Measurements from ENCODE around the gene CELF1. TPM values are rescaled to one million over a fixed set of nuclear protein-coding genes. Genes with fewer than 3 reads are reported as not detected.

The CELF1 gene
- 100 to 1,000 TPM in 1 of 2 donors, 10 to 100 TPM in 1; 76.8 to 107 TPM for total RNA-seq
- 10 to 100 TPM; 80.2 to 98.9 (median 90.7) TPM for polyA plus RNA-seq (ENCODE audit: insufficient read length in 6 of 6)
- long read RNA-seq, donor 1, partial matches to known transcripts = 17 of 19 reads
- long read RNA-seq, donor 1, other reads (novel, unspliced or antisense) = 0 of 19 reads
- long read RNA-seq, donor 2, partial matches to known transcripts = 75 of 180 reads
- long read RNA-seq, donor 2, other reads (novel, unspliced or antisense) = 105 of 180 reads
- long read RNA-seq, donor 3 = 0 reads
- long read RNA-seq, donor 4, partial matches to known transcripts = 0 of 4 reads
- long read RNA-seq, donor 4, other reads (novel, unspliced or antisense) = 3 of 4 reads
- long read RNA-seq, donor 5, partial matches to known transcripts = 6 of 7 reads
- long read RNA-seq, donor 5, other reads (novel, unspliced or antisense) = 0 of 7 reads
- long read RNA-seq, donor 6, partial matches to known transcripts = 7 of 7 reads
- long read RNA-seq, donor 6, other reads (novel, unspliced or antisense) = 0 of 7 reads
- long read RNA-seq, donor 7, partial matches to known transcripts = 0 of 3 reads
- long read RNA-seq, donor 7, other reads (novel, unspliced or antisense) = 0 of 3 reads
- long read RNA-seq, donor 8, partial matches to known transcripts = 172 of 311 reads
- long read RNA-seq, donor 8, other reads (novel, unspliced or antisense) = 137 of 311 reads
- long read RNA-seq, donor 9 = 0 reads
- long read RNA-seq, donor 10, partial matches to known transcripts = 0 of 5 reads
- long read RNA-seq, donor 10, other reads (novel, unspliced or antisense) = 5 of 5 reads
- long read RNA-seq, donor 11, full-length matches to known transcripts = 2 of 11 reads
- long read RNA-seq, donor 11, partial matches to known transcripts = 9 of 11 reads
- long read RNA-seq, donor 11, other reads (novel, unspliced or antisense) = 0 of 11 reads
- long read RNA-seq, donor 12, partial matches to known transcripts = 20 of 21 reads
- long read RNA-seq, donor 12, other reads (novel, unspliced or antisense) = 0 of 21 reads

GRCh38 chr11:47552566-47553405 lies at the start of gene CELF1:
CELF1 (minus strand) TSS chr11:47553132; CDS start chr11:47499523, 53,609 bp downstream.
- peak; percentile 98 for ATAC-seq
- Histone ChIP-seq H3K27ac (peak within 1 kb of the TSS; percentile 94), H3K9me3 (no peaks in the 10 kb centered on the region), H3K27me3 (no peaks in the 10 kb centered on the region), H3K4me1 (peaks cover 9 to 50% of the 10 kb centered on the region in 2 donors), H3K4me3 (peak within 1 kb of the TSS; percentile 96 to 98), H3K36me3 (no peaks in the 10 kb centered on the region)
- TF ChIP-seq, protein P1, sequence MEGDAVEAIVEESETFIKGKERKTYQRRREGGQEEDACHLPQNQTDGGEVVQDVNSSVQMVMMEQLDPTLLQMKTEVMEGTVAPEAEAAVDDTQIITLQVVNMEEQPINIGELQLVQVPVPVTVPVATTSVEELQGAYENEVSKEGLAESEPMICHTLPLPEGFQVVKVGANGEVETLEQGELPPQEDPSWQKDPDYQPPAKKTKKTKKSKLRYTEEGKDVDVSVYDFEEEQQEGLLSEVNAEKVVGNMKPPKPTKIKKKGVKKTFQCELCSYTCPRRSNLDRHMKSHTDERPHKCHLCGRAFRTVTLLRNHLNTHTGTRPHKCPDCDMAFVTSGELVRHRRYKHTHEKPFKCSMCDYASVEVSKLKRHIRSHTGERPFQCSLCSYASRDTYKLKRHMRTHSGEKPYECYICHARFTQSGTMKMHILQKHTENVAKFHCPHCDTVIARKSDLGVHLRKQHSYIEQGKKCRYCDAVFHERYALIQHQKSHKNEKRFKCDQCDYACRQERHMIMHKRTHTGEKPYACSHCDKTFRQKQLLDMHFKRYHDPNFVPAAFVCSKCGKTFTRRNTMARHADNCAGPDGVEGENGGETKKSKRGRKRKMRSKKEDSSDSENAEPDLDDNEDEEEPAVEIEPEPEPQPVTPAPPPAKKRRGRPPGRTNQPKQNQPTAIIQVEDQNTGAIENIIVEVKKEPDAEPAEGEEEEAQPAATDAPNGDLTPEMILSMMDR (IDR thresholded peaks at IDR 0.05) = peak; percentile 95 to 98
- intact Hi-C loops (cut with DNase I) = loop anchor here in 1 of 2 donors (10.0 kb wide), 1 partner anchor 68 kb away; no protein-coding TSS in a partner anchor
- DNase-seq = peak; percentile 87 to 99 (median 94)

GRCh38 chr11:47599902-47600301 lies 47.0 kb upstream of the CELF1 start:
- Histone ChIP-seq H3K27ac (no peak overlapping the region), H3K36me3 (no peaks in the 10 kb centered on the region), H3K9me3 (no peaks in the 10 kb centered on the region), H3K4me1 (no peaks in the 10 kb centered on the region), H3K4me3 (no peak overlapping the region), H3K27me3 (peaks cover 2 to 10% of the 10 kb centered on the region in 2 donors)
- DNase-seq (no peak), ATAC-seq (no peak)
- TF ChIP-seq, protein P1 (IDR thresholded peaks at IDR 0.05) = no peak
- intact Hi-C loops (cut with DNase I) = no loop called here

DNA sequence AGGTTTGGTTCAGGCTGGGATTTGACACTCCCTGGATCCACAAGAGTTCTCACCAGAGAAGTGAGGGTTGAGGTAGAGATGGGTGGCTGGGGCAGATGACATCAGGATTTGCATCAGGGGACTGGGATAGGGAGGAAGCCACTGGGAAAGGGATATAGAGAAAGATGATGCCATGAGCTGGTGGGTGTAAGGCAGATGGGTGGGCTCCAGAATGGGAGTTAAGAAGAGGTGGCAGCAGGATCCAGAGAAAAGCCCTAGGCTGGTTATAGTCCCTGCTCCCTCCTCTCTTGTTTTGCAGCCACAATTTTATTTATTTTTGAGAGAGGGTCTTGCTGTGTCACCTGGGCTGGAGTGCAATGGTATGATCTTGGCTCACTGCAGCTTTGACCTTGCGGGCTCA lies 43.0 kb upstream of the CELF1 start:
- DNase-seq (no peak), ATAC-seq (no peak)
- TF ChIP-seq, protein P1 (IDR thresholded peaks at IDR 0.05) = no peak

DNA sequence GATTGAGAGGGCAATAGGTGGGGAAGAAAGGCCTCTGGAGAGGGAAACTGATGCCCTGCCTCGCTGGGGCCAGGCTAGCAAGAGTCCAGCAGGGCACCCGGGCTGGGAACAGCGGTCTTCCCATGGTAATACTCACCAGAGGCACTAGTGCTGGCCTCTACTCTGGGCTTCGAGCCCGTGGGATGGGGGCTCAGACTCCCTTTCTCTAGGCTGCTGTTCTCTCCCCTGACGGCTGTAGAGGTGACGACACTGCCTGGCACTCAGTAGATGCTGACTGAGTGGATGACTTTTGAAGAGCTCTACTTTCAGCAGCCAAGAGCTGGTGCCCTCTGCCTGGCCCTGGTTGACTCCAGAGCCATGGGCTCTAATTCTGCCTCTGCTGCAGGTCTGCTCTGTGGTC lies 42.1 kb upstream of the CELF1 start:
- Histone ChIP-seq H3K27ac (no peak overlapping the region), H3K9me3 (no peaks in the 10 kb centered on the region), H3K4me3 (no peak overlapping the region), H3K27me3 (peaks cover 27 to 56% of the 10 kb centered on the region in 2 donors), H3K36me3 (no peaks in the 10 kb centered on the region), H3K4me1 (peaks cover 0 to 11% of the 10 kb centered on the region in 2 donors)
- ATAC-seq (peak; percentile 56), DNase-seq (no peak)
- TF ChIP-seq, protein P1 (IDR thresholded peaks at IDR 0.05) = no peak
- intact Hi-C loops (cut with DNase I) = no loop called here

More for the DNA sequence above, 43.0 kb upstream of the CELF1 start:
- Histone ChIP-seq H3K4me1 (peaks cover 0 to 11% of the 10 kb centered on the region in 2 donors), H3K27ac (no peak overlapping the region), H3K4me3 (no peak overlapping the region), H3K27me3 (peaks cover 27 to 47% of the 10 kb centered on the region in 2 donors), H3K9me3 (no peaks in the 10 kb centered on the region), H3K36me3 (no peaks in the 10 kb centered on the region)
- intact Hi-C loops (cut with DNase I) = no loop called here

Data from left lung (tissue), 14 donors.